Heart right ventricle (tissue), 16 donors: ENCODE measurements around the gene WDR41. TPM values are rescaled to one million over a fixed set of nuclear protein-coding genes. Genes with fewer than 3 reads are reported as not detected.
"Not testable (repeated sequence)": the region's sequence is repeated elsewhere in the genome, so short reads cannot be mapped to it uniquely, and the experiment has no call there.

Experiments used
- ATAC-seq, 8 donors: fragments of 200-7000 bp; cut with Tn5 transposase; one replicate each; pipeline ENCODE4 v1.9.1; 2020; ENCODE audit warnings: mild to moderate bottlenecking in 8 of 8, moderate library complexity in 8 of 8, moderate number of reproducible peaks in 1 of 8
- DNase-seq, 2 donors: peaks; one replicate each; pipeline ENCODE4 v3.0.0-alpha.2; 2020
- H3K27ac ChIP-seq, 10 donors: fragments of 200-600 bp; sonication (generic) in 2 of 10; one replicate each; pipeline versions ENCODE4 v1.5.0 to v1.8.0; 2020 to 2022; ENCODE audit warnings: mild to moderate bottlenecking in 3 of 10
- H3K27me3 ChIP-seq, 7 donors: fragments of 200-600 bp; one replicate each; pipeline ENCODE4 v1.8.0; 2021 to 2022; ENCODE audit warnings: mild to moderate bottlenecking in 2 of 7
- H3K36me3 ChIP-seq, 9 donors: fragments of 200-600 bp; sonication (generic) in 1 of 9; one replicate each; pipeline versions ENCODE4 v1.5.0 to v1.8.0; 2020 to 2022; ENCODE audit warnings: mild to moderate bottlenecking in 2 of 9
- H3K4me1 ChIP-seq, 9 donors: fragments of 200-600 bp; sonication (generic) in 1 of 9; one replicate each; pipeline versions ENCODE4 v1.5.0 to v1.8.0; 2020 to 2022; ENCODE audit warnings: mild to moderate bottlenecking in 4 of 9
- H3K4me3 ChIP-seq, 10 donors: fragments of 200-600 bp; sonication (generic) in 2 of 10; one replicate each; pipeline versions ENCODE4 v1.5.0 to v1.8.0; 2020 to 2022; ENCODE audit warnings: mild to moderate bottlenecking in 7 of 10, moderate library complexity in 2 of 10
- H3K9me3 ChIP-seq, 11 donors: fragments of 200-600 bp in 10 of 11; sonication (generic) in 2 of 11; one replicate each; pipeline versions ENCODE4 v1.5.0 to v1.8.0; 2013 to 2022; ENCODE audit warnings: mild to moderate bottlenecking in 2 of 11, control low read depth in 1 of 11, moderate library complexity in 1 of 11
- CTCF ChIP-seq, 9 donors: fragments of 200-600 bp; sonication (generic) in 2 of 9; IDR thresholded peaks; one replicate each; pipeline versions ENCODE4 v1.5.0 to v1.8.0; 2021 to 2022; ENCODE audit warnings: antibody characterized with exemption in 9 of 9, mild to moderate bottlenecking in 5 of 9, moderate library complexity in 1 of 9
- WGBS, 2 donors: extraction: QIAGEN DNeasy Blood & Tissue Kit; methylation state at CpG; one replicate each; pipeline ENCODE4 v1.1.7; 2013; ENCODE audit warnings: inconsistent platforms in 1 of 2; 5-methylcytosine and 5-hydroxymethylcytosine counted together
- intact Hi-C, 10 donors: fragments of 100-400 bp; cut with DNase I; formaldehyde crosslinking; loops; one replicate each; pipeline versions ENCODE4 v1.11.1 to v1.14.2; 2022
- polyA plus RNA-seq, 2 donors: library from polyadenylated mRNA; stranded (reverse); fragments of 200-250 nt; gene quantifications; one replicate each; pipeline ENCODE4 v1.2.3, GENCODE V29; 2013
- total RNA-seq, 10 donors: library from RNA; stranded (reverse); fragmentation: NEBNext Ultra II Directional in 3 of 10; extraction: Animal tissue kit (Norgen Biotek cat#: 25700) in 3 of 10; gene quantifications; one replicate each; pipeline versions ENCODE4 v1.2.1 to v1.2.4, GENCODE V29; 2021 to 2023
- donor health status: Arrhythmogenic right ventricular cardiomyopathy.
- donor health status: ischemic (EF 13 %, LVEDD 7.1; RV severe dilation, severe dysfunction).
- donor health status: healthy with polysubstance abuse.
- donor health status: DM: no; HTN: yes; CAD: no.
- donor health status: DM: no; HTN: no; CAD: no.
- donor health status: ischemic (EF 25% LVEDD 6.9; RV normal size, moderate dysfunction).
- donor health status: ischemic (EF 25% LVEDD 5.7; RV mildly dilated, moderate dysfunction).
- donor health status: healthy.
- donor health status: DM: yes; HTN: yes; CAD: no.
- donor health status: Ischemic cardiomyopathy.
- donor health status: ischemic (EF 35%, LVEDD 5.7; RV mildly dilated, moderate dysfunction).
- donor health status: nonischemic (EF 11% LVEDD 7.7; RV severe dilation, severe dysfunction).
- donor health status: DM: yes; HTN: yes; CAD: no.
- donor health status: PGD.
- donor health status: ischemic (EF 29% LVEDD 5.4; RV normal size, mild dysfunction).
- donor health status: nonischemic (EF 23%, LVEDD 6.1; RV moderate dilation, normal function).

WDR41 gene
- total and polyA plus RNA-seq, 12 donors: 7.9 to 44.9 (median 31.8) TPM

- no peak overlapping the region for H3K4me3 ChIP-seq
- no peak for TF ChIP-seq CTCF (IDR thresholded peaks at IDR 0.05)
- peaks cover 0 to 18% (median 0%) of the 10 kb centered on the region in 7 donors for H3K27me3 ChIP-seq
- intact Hi-C loops: no loop called here
- 96 to 98% methylated on average over 1 of the region's 1 CpG for WGBS, 2 donors
- DNase-seq (no peak), ATAC-seq (no peak)
- no peaks in the 10 kb centered on the region for H3K36me3 ChIP-seq
- no peaks in the 10 kb centered on the region for H3K9me3 ChIP-seq
- no peaks in the 10 kb centered on the region for H3K4me1 ChIP-seq
- no peak overlapping the region for H3K27ac ChIP-seq
Measured at GRCh38 chr5:77514457-77514856, 22.3 kb upstream of the WDR41 start.

- no peaks in the 10 kb centered on the region for H3K4me1 ChIP-seq
- WGBS, 2 donors: 92 to 95% methylated on average over 1 of the region's 1 CpG
- no peak for TF ChIP-seq CTCF (IDR thresholded peaks at IDR 0.05)
Measured at GRCh38 chr5:77513321-77513720, 21.2 kb upstream of the WDR41 start.

GRCh38 chr5:77501132-77501531 is 9.0 kb upstream of the WDR41 start:
- DNase-seq, H3K4me3 ChIP-seq, H3K27ac ChIP-seq, ATAC-seq, H3K27me3 ChIP-seq, H3K4me1 ChIP-seq, H3K36me3 ChIP-seq: not testable (repeated sequence)
- intact Hi-C loops: loop anchor here in 1 of 10 donors (10.0 kb wide), 1 partner anchor 774 kb away; no protein-coding TSS in a partner anchor
- 91% methylated on average over 9 of the region's 9 CpGs for WGBS, 2 donors
- peaks cover 0 to 13% (median 0%) of the 10 kb centered on the region in 11 donors for H3K9me3 ChIP-seq

More at GRCh38 chr5:77513321-77513720, 21.2 kb upstream of the WDR41 start:
- intact Hi-C loops: no loop called here
- Histone ChIP-seq H3K27ac (no peak overlapping the region), H3K9me3 (no peaks in the 10 kb centered on the region), H3K36me3 (no peaks in the 10 kb centered on the region), H3K4me3 (no peak overlapping the region), H3K27me3 (peaks cover 0 to 29% (median 0%) of the 10 kb centered on the region in 7 donors)
- DNase-seq (no peak), ATAC-seq (no peak)

GRCh38 chr5:77499973-77500372 is 7.9 kb upstream of the WDR41 start:
- H3K27ac ChIP-seq: no peak overlapping the region
- intact Hi-C loops: loop anchor here in 3 of 10 donors (10.0 kb wide), 5 partner anchors 415 to 775 kb away; partner anchors contain the start of gene ZBED3 (in 1 of the 3)
- no peak for TF ChIP-seq CTCF (IDR thresholded peaks at IDR 0.05)
- H3K36me3 ChIP-seq: no peaks in the 10 kb centered on the region
- no peak for ATAC-seq
- peaks cover 0 to 13% (median 0%) of the 10 kb centered on the region in 11 donors for H3K9me3 ChIP-seq
- DNase-seq: no peak
- no peak overlapping the region for H3K4me3 ChIP-seq
- 96 to 97% methylated on average over 2 of the region's 2 CpGs for WGBS, 2 donors
- peaks cover 0 to 10% (median 0%) of the 10 kb centered on the region in 7 donors for H3K27me3 ChIP-seq
- H3K4me1 ChIP-seq: peaks cover 0 to 6% (median 0%) of the 10 kb centered on the region in 9 donors

GRCh38 chr5:77499441-77499840 is 7.3 kb upstream of the WDR41 start:
- intact Hi-C loops: loop anchor here in 3 of 10 donors (10.0 kb wide), 4 partner anchors 415 to 635 kb away; partner anchors contain the start of gene ZBED3 (in 1 of the 3)
- peaks cover 0 to 12% (median 0%) of the 10 kb centered on the region in 7 donors for H3K27me3 ChIP-seq

More at GRCh38 chr5:77499441-77499840, 7.3 kb upstream of the WDR41 start:
- Histone ChIP-seq H3K36me3 (no peaks in the 10 kb centered on the region), H3K27ac (no peak overlapping the region), H3K4me3 (no peak overlapping the region), H3K4me1 (peaks cover 0 to 6% (median 0%) of the 10 kb centered on the region in 9 donors), H3K9me3 (peaks cover 0 to 13% (median 0%) of the 10 kb centered on the region in 11 donors)
- WGBS, 2 donors: 58 to 63% methylated on average over 3 of the region's 3 CpGs
- ATAC-seq (no peak), DNase-seq (no peak)
- TF ChIP-seq CTCF (IDR thresholded peaks at IDR 0.05): no peak
